Measurements from ENCODE around the gene STPG1. TPM values are rescaled to one million over a fixed set of nuclear protein-coding genes. Genes with fewer than 3 reads are reported as not detected.

The STPG1 gene
- total RNA-seq, 2 experiments from 2014 or later, result 5.2 to 5.7 TPM

DNA sequence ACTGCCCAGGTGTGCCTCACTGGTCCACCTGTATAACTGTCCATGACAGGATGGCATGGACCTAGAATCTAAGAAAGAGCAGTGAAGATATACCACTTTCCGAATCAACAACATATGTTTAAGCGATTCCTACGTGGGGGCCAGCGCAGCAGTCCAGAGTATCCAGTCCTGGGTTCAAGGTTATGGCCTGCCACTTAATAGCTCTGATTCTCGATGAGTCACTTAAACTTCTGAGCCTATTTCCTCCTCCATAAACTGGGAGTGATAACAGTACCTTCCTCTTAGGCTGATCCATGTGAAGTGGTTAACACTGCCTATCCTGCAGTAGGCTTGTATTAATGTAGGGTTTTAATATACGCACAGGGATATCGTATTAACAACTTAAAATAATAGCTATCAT is 2.8 kb downstream of the STPG1 start:
- CTCF ChIA-PET, result interaction anchor here (1.8 kb wide), 1 partner anchor 19 kb away, joined by 5 read pairs; no protein-coding TSS in a partner anchor

DNA sequence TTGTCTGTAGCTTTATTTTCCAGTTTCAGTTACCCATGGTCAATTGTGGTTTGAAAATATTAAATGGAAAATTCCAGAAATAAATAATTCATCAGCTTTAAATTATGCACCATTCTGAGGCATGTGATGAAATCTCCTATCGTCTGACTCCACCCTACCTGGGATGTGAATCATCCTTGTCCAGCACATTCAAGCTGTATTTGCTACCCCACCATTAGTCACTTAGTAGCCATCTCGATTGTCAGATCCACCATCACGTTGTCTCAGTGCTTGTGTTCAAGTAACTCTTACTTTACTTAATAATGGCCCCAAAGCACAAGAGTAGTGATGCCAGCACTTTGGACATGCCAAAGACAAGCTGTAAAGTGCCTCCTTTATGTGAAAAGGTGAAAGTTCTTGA is 4.0 kb downstream of the STPG1 start:
- POLR2A ChIA-PET, result interaction anchor here (0.6 kb wide), 1 partner anchor 96 kb away, joined by 7 read pairs; no protein-coding TSS in a partner anchor

More for the DNA sequence above, 2.8 kb downstream of the STPG1 start:
- POLR2A ChIA-PET, result no interaction called here

DNA sequence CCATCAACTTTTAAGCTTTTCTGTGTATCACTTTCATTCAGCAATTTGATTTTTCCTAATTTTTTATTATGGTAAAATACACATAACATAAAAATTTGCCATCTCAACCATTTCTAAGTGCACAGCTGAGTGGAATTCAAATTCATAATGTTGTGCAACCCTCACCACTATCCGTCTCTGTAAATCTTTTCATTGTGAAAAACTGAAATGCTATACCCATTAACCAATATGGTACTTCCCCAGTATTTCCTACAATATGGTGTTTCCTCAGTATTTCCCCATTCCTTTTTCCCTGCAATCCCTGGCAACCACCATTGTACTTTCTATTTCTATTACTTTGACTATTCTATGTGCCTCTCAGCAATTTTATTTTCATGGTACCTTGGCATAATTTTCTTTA is 6.8 kb downstream of the STPG1 start:
- POLR2A ChIA-PET, result interaction anchor here (0.6 kb wide), 1 partner anchor 1272 kb away, joined by 4 read pairs; no protein-coding TSS in a partner anchor
- CTCF ChIA-PET, result no interaction called here

More for the DNA sequence above, 4.0 kb downstream of the STPG1 start:
- CTCF ChIA-PET, result interaction anchor here (0.7 to 2.9 kb wide), 4 partner anchors 18 to 260 kb away, joined by 3 to 12 read pairs (median 3); no protein-coding TSS in a partner anchor

DNA sequence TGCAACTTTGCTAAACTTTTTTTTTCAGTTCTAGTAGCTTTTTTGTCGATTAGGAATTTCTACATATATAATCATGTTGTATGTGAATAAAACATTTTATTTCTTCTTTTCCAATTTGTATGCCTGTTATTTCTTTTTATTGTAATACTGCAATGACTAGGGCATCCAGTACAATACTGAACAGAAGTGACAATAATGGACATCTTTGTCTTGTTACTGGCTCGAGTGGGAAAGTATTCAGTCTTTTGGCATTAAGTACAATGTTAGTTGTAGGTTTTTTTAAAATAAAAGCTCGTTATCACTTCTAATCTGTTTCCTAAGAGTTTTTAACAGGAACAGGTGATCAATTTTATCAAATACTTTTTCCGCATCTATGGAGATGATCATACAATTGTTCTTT is 9.8 kb downstream of the STPG1 start:
- POLR2A ChIA-PET, result no interaction called here
- CTCF ChIA-PET, result interaction anchor here (0.8 kb wide), 2 partner anchors 11 to 206 kb away, joined by 3 to 4 read pairs; no protein-coding TSS in a partner anchor

DNA sequence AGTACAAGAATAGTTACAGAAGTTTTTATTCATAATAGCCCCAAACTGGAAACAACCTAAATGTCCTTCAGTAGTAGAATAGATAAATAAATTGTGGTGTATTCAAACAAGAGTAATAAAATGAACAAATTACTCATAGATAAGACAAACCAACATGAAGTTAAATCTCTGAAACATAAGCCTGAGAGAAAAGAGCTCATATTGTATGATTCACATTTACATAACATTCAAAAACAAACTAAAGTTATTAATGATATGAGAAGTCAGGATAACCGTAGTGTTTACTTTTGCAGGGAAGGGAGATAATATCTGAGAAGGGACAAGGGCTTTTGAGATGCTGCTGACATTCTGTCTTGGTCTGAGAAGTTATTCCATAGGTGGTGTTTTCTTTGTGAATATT is 13.5 kb downstream of the STPG1 start:
- CTCF ChIA-PET, result interaction anchor here (0.8 to 1.4 kb wide), 3 partner anchors 9 to 201 kb away, joined by 3 to 9 read pairs (median 6); no protein-coding TSS in a partner anchor
- POLR2A ChIA-PET, result no interaction called here

DNA sequence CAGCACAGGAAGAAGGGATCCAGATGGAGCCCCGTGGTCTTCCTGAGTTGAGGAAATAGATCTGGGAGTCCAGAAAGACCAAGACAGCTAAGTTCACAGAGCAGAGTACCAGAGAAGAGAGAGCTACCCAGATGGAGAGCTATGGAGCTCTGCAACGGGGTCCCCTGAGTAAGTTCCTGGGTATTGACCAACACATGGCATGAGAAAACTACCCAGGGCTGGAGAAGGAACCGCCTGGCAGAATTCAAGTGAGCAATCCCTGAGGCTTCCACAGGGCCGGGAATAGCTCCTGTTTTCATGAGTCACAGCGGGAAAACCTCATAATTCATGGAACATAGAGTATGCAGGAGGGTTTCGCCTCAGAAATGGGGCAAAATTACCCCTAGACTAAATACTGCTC is 19.7 kb downstream of the STPG1 start:
- ChIA-PET CTCF (interaction anchor here (0.7 to 5.2 kb wide), 3 partner anchors 196 to 442 kb away, joined by 3 to 172 read pairs (median 50); no protein-coding TSS in a partner anchor), POLR2A (no interaction called here)

DNA sequence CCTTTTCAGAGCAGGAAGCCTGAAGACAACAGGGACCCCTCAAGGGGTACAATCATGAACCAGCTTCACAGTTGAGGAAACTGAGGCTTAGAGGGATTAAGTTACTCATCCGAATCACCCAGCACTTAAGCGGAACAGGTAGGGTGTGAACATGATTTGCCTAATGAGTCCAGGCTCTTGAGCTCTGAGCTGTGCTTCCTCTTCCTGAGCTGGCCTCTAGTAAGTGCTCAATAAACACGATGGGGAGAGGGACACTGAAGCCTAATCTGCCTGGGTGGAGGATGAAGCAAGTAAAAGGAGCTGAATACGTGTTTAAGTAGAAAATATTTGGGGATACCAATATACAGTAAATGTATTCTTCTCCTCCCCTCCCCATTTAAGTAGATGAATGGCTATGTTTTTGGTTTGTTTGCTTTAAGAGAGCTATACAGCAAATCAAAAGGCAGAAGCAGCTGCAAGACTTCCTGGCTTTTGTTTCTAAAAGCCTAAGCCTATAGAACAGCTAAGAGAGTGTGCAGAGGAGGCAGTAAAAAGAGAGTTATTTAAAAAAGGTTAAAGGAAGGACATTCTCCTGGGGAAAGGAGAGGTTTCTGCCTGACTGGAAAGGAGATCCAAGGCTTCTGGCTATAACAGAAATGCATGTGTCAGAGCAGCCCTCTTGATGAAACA is 20.5 kb downstream of the STPG1 start:
- POLR2A ChIA-PET, result interaction anchor here (0.7 to 1.8 kb wide), 2 partner anchors 191 to 194 kb away, joined by 3 to 6 read pairs; no protein-coding TSS in a partner anchor
- CTCF ChIA-PET, result interaction anchor here (0.7 to 5.2 kb wide), 7 partner anchors 194 to 443 kb away, joined by 3 to 172 read pairs (median 6); no protein-coding TSS in a partner anchor

DNA sequence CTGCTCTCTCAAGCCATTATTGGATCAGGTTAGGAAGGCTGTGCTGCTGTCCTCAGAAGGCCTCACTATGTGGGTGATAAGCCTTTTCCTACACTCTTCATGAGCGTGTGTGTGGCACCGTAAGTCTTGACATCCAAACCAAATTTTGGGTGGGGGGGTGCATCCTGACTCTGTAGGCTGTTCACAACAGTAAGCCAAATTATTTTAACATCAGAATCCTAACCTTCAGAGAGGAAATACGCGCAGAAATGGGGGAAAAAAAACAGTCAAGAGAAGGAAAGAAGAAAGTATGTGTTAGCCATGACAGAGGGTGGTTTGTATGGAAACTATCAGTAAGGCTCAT is 21.0 kb downstream of the STPG1 start:
- POLR2A ChIA-PET, result interaction anchor here (0.6 to 1.8 kb wide), 3 partner anchors 191 to 200 kb away, joined by 3 to 6 read pairs (median 3); no protein-coding TSS in a partner anchor
- CTCF ChIA-PET, result interaction anchor here (1.3 to 5.2 kb wide), 13 partner anchors 8 to 296 kb away, joined by 3 to 172 read pairs (median 6); no protein-coding TSS in a partner anchor

DNA sequence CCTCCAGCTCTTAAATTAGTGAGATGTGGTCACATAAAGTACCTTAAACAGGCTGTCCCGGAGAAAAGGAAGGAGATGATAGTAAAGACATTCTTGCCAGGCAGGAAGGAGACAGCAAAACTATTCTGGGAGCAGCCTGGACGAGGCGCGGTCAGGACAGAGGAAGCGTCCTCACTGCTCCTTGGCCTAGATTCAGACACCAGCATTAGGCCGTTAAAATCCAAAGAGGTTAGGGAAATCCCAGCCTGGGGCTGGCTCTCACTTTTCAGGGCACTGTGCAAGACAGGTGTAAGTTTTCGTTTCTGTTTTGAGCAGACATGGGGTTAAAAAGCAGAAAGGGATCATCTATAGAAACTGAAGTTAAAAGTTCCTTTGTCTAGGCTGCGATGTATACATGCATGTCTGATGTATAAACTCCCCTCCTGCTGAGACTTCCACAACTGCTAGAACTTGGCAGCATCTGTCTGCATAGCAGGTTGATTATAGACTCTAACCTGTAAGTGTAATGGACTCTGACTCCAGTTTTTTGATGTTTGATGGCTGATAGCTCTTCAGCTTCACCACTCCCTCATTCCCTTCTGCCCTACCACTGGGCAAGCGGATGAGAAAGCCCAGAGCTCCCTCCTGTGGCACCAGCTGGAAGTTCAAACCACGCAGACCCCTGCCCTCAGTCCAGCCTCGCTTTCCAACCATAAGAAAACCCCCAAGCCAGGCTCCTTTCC is 21.5 kb downstream of the STPG1 start:
- CTCF ChIA-PET, result interaction anchor here (0.7 to 5.2 kb wide), 31 partner anchors 8 to 296 kb away, joined by 3 to 172 read pairs (median 5); partner anchors contain the start of gene STPG1
- POLR2A ChIA-PET, result interaction anchor here (0.6 to 1.8 kb wide), 3 partner anchors 190 to 199 kb away, joined by 3 to 6 read pairs (median 3); no protein-coding TSS in a partner anchor

DNA sequence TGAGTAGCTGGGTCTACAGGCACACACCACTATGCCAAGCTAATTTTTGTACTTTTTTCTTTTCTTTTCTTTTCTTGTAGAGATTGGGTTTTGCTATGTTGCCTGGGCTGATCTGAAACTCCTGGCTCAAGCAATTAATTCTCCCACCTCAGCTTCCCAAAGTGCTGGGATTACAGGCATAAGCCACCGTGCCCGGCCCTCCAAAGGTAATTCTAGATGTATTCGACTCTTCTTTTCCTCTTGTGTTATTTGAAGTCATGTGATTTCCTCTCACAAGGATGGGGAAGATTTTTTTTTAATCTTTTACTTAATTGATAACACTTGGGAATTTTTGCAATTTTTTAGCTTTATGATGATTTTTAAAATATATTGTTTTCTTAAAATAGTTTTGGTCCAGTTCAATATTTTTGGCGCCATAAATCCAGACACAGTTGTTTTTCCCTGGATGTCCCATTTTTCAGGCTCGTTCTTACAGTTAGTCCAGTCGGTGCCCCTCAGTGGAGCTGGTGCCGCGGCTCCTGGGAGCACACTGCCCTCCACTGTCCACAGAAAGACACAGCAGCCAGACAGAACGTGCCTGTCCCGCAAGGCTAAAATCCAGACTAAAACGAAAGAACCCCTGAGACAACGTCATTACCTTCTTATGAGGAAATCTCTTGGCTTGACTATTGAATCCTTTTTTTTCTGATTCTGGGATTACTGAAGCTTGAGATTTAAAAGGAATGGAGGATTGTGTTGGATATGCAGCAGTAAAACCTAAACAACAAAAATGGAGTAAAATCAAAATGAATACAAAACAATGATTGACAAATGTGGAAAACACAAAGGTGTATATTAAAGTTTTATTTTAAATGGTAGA is 22.4 kb downstream of the STPG1 start:
- CTCF ChIA-PET, result interaction anchor here (0.5 to 5.2 kb wide), 39 partner anchors 8 to 342 kb away, joined by 3 to 172 read pairs (median 4); partner anchors contain the start of genes NIPAL3 and STPG1

DNA sequence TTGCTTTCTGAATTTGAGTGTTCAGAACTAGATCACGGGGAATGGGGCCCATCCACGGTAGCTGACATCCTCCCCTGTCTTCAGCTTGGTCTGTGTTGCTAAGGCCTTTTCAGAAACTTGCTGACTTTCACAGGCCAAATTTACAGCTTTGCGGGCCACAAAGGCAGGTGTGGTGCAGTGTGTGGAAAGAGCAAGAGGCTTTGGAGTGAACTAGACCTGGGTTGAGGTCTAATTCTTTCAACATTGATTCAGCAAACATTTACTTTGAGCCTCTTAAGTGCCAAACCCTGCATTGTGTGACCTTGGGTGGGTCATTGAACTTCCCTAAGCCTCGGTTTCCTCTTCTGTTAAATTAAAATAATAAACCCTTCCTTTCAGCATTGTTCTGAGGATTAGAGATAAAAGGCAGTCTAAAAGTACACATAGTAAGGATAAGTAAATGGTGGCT is 24.3 kb downstream of the STPG1 start:
- ChIA-PET CTCF (no interaction called here), POLR2A (no interaction called here)

More for the DNA sequence above, 22.4 kb downstream of the STPG1 start:
- POLR2A ChIA-PET, result interaction anchor here (0.6 to 1.8 kb wide), 2 partner anchors 161 to 189 kb away, joined by 4 to 6 read pairs; no protein-coding TSS in a partner anchor

DNA sequence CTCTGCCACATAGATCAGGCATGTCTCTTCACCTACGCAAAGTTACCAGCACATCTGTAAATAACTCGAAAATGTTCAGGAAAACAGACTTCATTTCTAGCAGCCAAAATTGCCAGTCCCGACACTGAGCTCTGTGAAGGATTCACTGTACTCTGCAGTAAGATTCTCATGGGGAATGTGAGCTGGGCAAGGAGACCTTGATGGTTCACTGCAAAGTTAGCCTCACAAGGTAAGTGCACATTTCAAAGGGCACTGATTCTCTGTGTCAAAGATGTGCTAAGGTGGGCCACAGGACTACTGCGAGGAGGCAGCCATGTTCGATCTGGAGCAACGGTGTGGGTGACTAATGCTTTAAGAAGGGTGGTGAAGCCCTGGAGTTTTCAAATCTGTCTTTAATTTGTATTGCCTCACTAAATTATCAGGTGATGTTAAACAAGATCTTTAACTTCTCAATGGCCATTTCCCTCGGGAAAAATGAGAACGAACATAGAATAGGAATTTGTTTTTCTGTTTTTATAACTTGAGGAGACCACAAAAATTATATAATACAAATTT is 25.2 kb downstream of the STPG1 start:
- CTCF ChIA-PET, result interaction anchor here (0.9 to 6.3 kb wide), 2 partner anchors 189 to 198 kb away, joined by 3 to 57 read pairs; no protein-coding TSS in a partner anchor

DNA sequence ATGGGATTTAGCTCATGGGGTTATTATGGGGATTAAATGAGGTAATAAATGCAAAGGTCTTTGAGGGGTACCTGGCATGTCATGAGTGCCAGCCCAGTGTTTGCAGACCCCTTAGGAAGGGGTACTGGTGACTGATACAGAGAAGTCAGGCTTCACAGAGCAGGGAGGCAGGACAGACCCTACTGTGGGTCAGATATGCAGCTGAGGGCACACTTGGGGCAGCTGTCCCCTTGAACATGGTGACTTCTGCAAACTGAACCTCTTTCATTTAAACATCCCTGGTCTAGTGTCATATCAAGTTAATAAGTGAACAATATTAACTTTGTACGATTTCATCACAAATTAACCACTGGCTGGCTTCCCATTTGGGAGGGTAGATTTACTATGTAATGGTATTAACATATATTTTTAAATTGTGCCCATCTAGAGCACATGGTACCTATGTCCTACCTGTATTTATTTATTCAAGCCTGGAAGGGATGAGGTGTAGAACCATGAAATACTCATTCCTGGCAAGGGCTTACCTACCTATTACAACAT is 25.9 kb downstream of the STPG1 start:
- ChIA-PET POLR2A (no interaction called here), CTCF (interaction anchor here (0.9 to 6.3 kb wide), 3 partner anchors 188 to 316 kb away, joined by 3 to 57 read pairs (median 4); no protein-coding TSS in a partner anchor)

More for the DNA sequence above, 25.2 kb downstream of the STPG1 start:
- POLR2A ChIA-PET, result no interaction called here

DNA sequence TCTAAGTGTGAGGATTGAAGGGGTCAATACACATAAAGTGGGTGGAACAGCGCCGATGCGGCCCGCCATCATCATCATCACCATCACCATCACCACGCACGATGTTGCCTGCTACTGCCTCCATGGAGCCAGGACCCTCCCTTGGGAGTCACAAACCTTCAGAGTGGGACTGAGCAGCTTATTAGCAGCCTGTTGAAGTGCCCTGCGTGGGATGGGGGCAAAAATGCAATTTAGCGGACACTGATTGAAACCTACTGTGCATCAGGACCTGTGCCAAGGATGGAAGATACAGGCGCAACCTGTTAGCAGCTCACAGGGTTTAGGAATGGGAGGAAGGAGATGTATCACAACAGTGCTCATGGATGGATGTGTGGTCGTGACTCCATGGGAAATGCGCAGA is 26.7 kb downstream of the STPG1 start:
- ChIA-PET POLR2A (no interaction called here), CTCF (interaction anchor here (1.2 to 6.3 kb wide), 2 partner anchors 187 to 316 kb away, joined by 4 to 57 read pairs; no protein-coding TSS in a partner anchor)

DNA sequence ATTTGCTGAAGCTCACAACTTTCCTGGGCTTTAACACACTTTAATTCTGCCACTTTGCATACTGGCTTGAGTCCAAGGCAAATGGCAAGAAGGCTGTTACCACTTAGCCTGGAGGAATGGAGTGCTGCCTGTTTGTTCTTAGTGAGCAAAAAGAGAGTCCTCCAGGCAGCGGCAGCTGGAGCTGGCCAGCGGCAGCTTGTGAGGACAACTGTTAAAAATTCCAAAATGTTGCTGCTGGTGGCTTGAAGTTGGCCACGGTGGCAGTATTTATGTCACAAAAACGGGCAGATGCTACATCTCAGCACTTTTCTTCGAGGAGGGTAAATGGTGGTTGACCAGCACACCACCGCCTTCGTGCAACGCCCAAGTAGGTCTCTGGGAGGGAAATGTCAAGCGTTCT is 27.3 kb downstream of the STPG1 start:
- ChIA-PET CTCF (interaction anchor here (1.9 to 6.3 kb wide), 2 partner anchors 187 to 201 kb away, joined by 6 to 57 read pairs; no protein-coding TSS in a partner anchor), POLR2A (no interaction called here)

DNA sequence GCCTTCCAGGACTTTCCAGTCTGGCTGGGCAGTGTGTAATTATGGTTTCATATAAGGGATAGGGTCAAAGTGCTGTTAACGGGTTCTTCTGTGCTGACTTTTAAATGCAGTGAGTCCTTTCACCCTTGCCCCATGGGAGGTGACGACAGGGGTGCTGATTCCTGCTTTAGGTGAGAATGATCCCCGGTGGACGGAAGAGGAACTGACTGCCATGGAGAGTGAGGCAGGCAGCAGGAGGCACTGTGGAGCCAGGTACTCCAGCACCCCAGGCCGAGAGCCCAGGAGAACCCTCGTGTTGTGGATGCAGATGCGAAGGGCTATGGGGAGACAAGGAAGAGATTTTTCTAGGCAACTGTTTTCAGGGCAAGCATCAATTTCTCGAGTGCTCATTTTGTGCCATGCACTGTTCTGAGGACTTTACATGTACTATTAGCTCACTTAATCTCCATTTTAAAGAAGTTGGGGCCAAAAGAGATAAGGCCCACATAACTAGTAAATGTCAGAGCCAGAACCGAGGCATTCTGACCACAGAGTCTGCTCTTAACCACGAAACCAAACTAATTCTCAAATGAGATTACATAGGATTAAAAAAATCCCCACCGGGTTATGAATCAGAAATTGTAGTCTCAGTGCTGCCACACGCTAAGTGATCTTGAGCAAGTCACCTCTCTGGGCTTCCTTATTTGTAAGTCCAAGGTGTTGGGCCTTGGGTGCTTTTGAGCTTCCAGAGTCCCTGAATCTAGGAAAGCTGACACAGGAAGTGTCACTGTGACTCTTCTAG is 28.2 kb downstream of the STPG1 start:
- ChIA-PET POLR2A (no interaction called here), CTCF (interaction anchor here (0.7 to 6.3 kb wide), 6 partner anchors 13 to 235 kb away, joined by 3 to 57 read pairs (median 4); no protein-coding TSS in a partner anchor)
